GDM1 (cell line): Measurements from ENCODE around the gene GOLT1A.

Experiments used
- DNase-seq: peaks from one replicate; lab custom pipeline; 2025; lab: John Stamatoyannopoulos, UW

Gene GOLT1A

GRCh38 chr1:204154568-204155255 is 59.1 kb downstream of the GOLT1A start:
- DNase-seq = no peak

- DNase-seq = no peak
Measured at GRCh38 chr1:204153667-204154066, 60.1 kb downstream of the GOLT1A start.

- DNase-seq = no peak
Measured at GRCh38 chr1:204152310-204153044, 61.3 kb downstream of the GOLT1A start.

GRCh38 chr1:204151552-204152309 is 62.1 kb downstream of the GOLT1A start, which contains the start of gene ETNK2:
Gene ETNK2 (minus strand): TSS chr1:204152044. CDS start chr1:204151852, 192 bp downstream.
- no peak for DNase-seq

GRCh38 chr1:204150702-204151551 is 62.9 kb downstream of the GOLT1A start:
- DNase-seq = no peak

- no peak for DNase-seq
Measured at GRCh38 chr1:204149635-204150565, 63.9 kb downstream of the GOLT1A start.

- DNase-seq = no peak
Measured at GRCh38 chr1:204149107-204149506, 64.7 kb downstream of the GOLT1A start.
